ENCODE data around the gene NR4A1.

DNA sequence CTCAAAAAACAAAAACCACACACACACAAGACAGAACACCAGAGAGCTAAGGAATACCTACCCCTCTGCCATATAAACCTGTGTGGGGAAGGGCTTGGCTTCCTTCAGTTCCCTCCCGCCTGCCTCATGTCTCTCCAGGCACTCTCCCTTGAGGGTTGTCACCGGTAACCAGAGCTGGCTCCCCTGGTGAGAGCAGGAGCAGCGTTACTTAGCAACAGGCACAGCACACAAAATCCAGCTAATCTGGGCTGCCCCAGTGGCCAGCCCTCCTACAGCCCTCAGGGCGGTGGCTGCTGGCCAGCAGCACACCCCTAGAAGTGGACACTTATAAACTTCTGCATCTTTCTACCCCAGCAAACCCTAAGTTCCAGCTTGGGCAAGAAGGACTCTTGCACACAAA, 21.6 kb upstream of the NR4A1 start:
- no peak for TF ChIP-seq POLR2AphosphoS5 (IDR thresholded peaks at IDR 0.05; ENCODE audit: borderline replicate concordance, low read depth, low read length)
- TF ChIP-seq EZH2 (IDR thresholded peaks at IDR 0.05) = no peak
